Caco-2 (cell line): ENCODE measurements around the gene TMC1. TPM values are rescaled to one million over a fixed set of nuclear protein-coding genes. Genes with fewer than 3 reads are reported as not detected.

Source experiments
- BruUV-seq: library from RNA; stranded (reverse); fragments of 400-500 nt; replicated peaks from 2 replicates; lab custom pipeline; 2021; lab: Mats Ljungman, UMichigan
- CTCF ChIA-PET: fragments of 300-600 bp; sonication (Branson Sonifier 250); formaldehyde crosslinking; loops from one replicate; lab custom pipeline; 2022; ENCODE audit warnings: antibody characterized with exemption; lab: Charles Lee
- POLR2A ChIA-PET: fragments of 300-600 bp; sonication (Branson Sonifier 250); formaldehyde crosslinking; loops from one replicate; lab custom pipeline; 2022; ENCODE audit warnings: antibody characterized with exemption; lab: Charles Lee
- DNase-seq, 2 experiments: peaks; one replicate each; pipeline versions ENCODE4 v3.0.0 to v3.0.0-alpha.2; 2020 to 2022
- H3K27me3 ChIP-seq: replicated peaks from 2 replicates; pipeline ENCODE4 v1.6.0; 2011; ENCODE audit warnings: low read length; ENCODE audit not compliant: control insufficient read depth, insufficient read depth
- H3K36me3 ChIP-seq: 2 replicates; pipeline ENCODE4 v1.5.1; 2011; ENCODE audit warnings: low read length; ENCODE audit not compliant: control insufficient read depth, insufficient read depth
- H3K4me1 ChIP-seq: fragments of 250-450 bp; sonication (Bioruptor Pico); 2 replicates; pipeline ENCODE4 v1.5.1; 2020; ENCODE audit warnings: mild to moderate bottlenecking
- H3K4me3 ChIP-seq: 2 replicates; pipeline ENCODE4 v1.5.1; 2011; ENCODE audit warnings: low read depth, mild to moderate bottlenecking, control low read depth, low read length
- H3K9me3 ChIP-seq: fragments of 250-450 bp; sonication (Bioruptor Pico); 2 replicates; pipeline ENCODE4 v1.5.1; 2020; ENCODE audit warnings: mild to moderate bottlenecking, moderate library complexity
- H3K27ac Mint-ChIP-seq: one replicate; pipeline ENCODE4 v1.8.0; 2022; ENCODE audit warnings: mixed read lengths; ENCODE audit not compliant: unreplicated experiment
- H3K27me3 Mint-ChIP-seq: one replicate; pipeline ENCODE4 v1.8.0; 2022; ENCODE audit warnings: mixed read lengths; ENCODE audit not compliant: insufficient read depth, unreplicated experiment
- H3K36me3 Mint-ChIP-seq: one replicate; pipeline ENCODE4 v1.8.0; 2022; ENCODE audit warnings: mild to moderate bottlenecking, mixed read lengths; ENCODE audit not compliant: insufficient read depth, unreplicated experiment
- H3K4me1 Mint-ChIP-seq: one replicate; pipeline ENCODE4 v1.8.0; 2022; ENCODE audit warnings: low read depth, mixed read lengths; ENCODE audit not compliant: unreplicated experiment
- H3K4me3 Mint-ChIP-seq: one replicate; pipeline ENCODE4 v1.8.0; 2022; ENCODE audit warnings: mild to moderate bottlenecking, moderate library complexity, mixed read lengths; ENCODE audit not compliant: unreplicated experiment
- H3K9me3 Mint-ChIP-seq: one replicate; pipeline ENCODE4 v1.8.0; 2022; ENCODE audit warnings: mixed read lengths; ENCODE audit not compliant: unreplicated experiment
- intact Hi-C: fragments of 100-400 bp; cut with micrococcal nuclease; formaldehyde crosslinking; loops from one replicate; pipeline ENCODE4 v1.10.0; 2022; ENCODE audit not compliant: unreplicated experiment
- total RNA-seq: library from RNA; stranded (reverse); gene quantifications from 2 replicates; pipeline ENCODE4 v1.2.3, GENCODE V29; 2022
- TF ChIP-seq, protein P1 (sequence below), 2 experiments: fragments of 200-600 bp in 1 of 2; IDR thresholded peaks; 1 replicate in 1 of 2; 2 replicates in 1 of 2; pipeline versions ENCODE4 v1.5.1 to v1.8.0; 2011 to 2022; ENCODE audit warnings: antibody characterized with exemption in 1 of 2, control low read depth in 1 of 2, inconsistent platforms in 1 of 2, low read depth in 1 of 2, low read length in 1 of 2, mild to moderate bottlenecking in 1 of 2, moderate library complexity in 1 of 2; ENCODE audit not compliant: insufficient read depth in 1 of 2, severe bottlenecking in 1 of 2, unreplicated experiment in 1 of 2

Gene TMC1
- total RNA-seq, 1 experiment from 2014 or later: not detected

DNA sequence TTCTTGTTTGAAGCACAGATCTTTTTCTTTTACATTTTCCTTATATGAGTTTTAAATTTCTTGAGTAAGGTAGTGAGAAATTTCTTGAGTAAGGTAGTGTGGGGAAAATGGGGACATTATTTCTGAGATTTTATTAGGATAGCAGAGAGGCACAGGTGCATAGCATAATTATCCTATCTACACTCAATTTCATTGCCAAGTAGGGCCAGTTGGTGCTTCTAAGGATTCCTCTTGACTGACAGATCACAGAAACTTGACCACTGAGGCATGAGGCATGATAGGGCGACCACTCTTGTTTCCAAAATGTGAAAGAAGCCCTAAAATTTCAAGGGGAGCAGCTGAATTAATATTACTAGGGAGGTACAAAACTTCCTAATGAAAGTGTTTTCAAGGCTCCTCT lies 31.4 kb upstream of the TMC1 start:
- H3K4me1 ChIP-seq: no peaks in the 10 kb centered on the region
- no peak overlapping the region for H3K4me3 ChIP-seq
- Mint-ChIP-seq H3K4me3 (no peak overlapping the region), H3K36me3 (no peaks in the 10 kb centered on the region), H3K27ac (no peak overlapping the region), H3K4me1 (no peaks in the 10 kb centered on the region), H3K9me3 (no peaks in the 10 kb centered on the region), H3K27me3 (no peaks in the 10 kb centered on the region)
- ChIA-PET POLR2A (no interaction called here), CTCF (no interaction called here)
- no peak for DNase-seq
- H3K27me3 ChIP-seq: no peaks in the 10 kb centered on the region
- no TSS peak for BruUV-seq
- TF ChIP-seq, protein P1, sequence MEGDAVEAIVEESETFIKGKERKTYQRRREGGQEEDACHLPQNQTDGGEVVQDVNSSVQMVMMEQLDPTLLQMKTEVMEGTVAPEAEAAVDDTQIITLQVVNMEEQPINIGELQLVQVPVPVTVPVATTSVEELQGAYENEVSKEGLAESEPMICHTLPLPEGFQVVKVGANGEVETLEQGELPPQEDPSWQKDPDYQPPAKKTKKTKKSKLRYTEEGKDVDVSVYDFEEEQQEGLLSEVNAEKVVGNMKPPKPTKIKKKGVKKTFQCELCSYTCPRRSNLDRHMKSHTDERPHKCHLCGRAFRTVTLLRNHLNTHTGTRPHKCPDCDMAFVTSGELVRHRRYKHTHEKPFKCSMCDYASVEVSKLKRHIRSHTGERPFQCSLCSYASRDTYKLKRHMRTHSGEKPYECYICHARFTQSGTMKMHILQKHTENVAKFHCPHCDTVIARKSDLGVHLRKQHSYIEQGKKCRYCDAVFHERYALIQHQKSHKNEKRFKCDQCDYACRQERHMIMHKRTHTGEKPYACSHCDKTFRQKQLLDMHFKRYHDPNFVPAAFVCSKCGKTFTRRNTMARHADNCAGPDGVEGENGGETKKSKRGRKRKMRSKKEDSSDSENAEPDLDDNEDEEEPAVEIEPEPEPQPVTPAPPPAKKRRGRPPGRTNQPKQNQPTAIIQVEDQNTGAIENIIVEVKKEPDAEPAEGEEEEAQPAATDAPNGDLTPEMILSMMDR (IDR thresholded peaks at IDR 0.05; ENCODE audit: insufficient read depth in 1 of 2, low read depth in 1 of 2, low read length in 1 of 2, severe bottlenecking in 1 of 2, unreplicated experiment in 1 of 2): no peak
- H3K36me3 ChIP-seq: no peaks in the 10 kb centered on the region
- intact Hi-C loops: no loop called here
- no peaks in the 10 kb centered on the region for H3K9me3 ChIP-seq

DNA sequence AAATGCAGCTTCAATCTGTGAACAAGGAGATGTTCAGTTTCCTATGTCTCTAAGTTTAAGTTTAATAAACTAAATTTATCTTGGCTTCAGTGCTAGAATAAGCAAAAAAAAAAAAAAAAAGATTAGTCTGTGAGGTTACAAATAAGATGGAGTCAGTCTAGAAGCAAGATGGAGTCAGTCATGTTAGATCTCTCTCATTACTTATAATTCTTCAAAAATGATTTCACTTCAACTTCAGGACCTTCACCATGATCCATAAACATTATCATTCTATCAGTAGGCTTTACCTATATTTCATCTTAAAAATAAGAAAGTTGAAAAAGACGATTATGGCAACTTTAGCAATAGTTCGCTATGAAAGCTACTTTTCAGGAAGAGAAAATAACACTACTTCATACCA lies 30.2 kb upstream of the TMC1 start:
- no peaks in the 10 kb centered on the region for H3K4me1 ChIP-seq
- H3K4me3 Mint-ChIP-seq: no peak overlapping the region
- no peaks in the 10 kb centered on the region for H3K36me3 ChIP-seq
- ChIA-PET POLR2A (no interaction called here), CTCF (no interaction called here)
- DNase-seq: no peak
- intact Hi-C loops: no loop called here
- H3K4me1 Mint-ChIP-seq: no peaks in the 10 kb centered on the region
- H3K27me3 ChIP-seq: no peaks in the 10 kb centered on the region
- no peak overlapping the region for H3K27ac Mint-ChIP-seq
- TF ChIP-seq, protein P1 (IDR thresholded peaks at IDR 0.05; ENCODE audit: insufficient read depth in 1 of 2, low read depth in 1 of 2, low read length in 1 of 2, severe bottlenecking in 1 of 2, unreplicated experiment in 1 of 2): no peak
- H3K4me3 ChIP-seq: no peak overlapping the region
- no peaks in the 10 kb centered on the region for H3K9me3 ChIP-seq
- H3K9me3 Mint-ChIP-seq: no peaks in the 10 kb centered on the region
- BruUV-seq: no TSS peak
- no peaks in the 10 kb centered on the region for H3K27me3 Mint-ChIP-seq
- H3K36me3 Mint-ChIP-seq: no peaks in the 10 kb centered on the region

DNA sequence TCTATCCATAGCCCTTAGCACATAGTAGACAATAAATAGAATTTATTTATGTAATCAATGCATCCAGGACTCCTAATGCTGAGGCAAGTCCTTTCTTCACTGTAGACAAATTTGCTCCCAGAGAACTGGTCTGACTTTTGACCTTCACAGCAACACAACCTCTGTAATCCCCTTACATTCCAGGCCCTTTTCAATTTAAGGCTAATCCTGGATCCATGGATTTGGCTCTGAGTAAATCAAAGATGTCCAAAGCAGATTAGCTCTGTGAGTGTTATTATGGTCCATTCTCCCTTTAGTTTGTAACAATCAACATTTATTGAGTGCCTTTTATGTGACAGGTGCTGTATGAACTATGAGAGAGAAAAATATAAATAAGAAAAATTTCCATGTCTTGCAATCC lies 27.4 kb upstream of the TMC1 start:
- ChIA-PET CTCF (no interaction called here), POLR2A (no interaction called here)
- H3K9me3 Mint-ChIP-seq: no peaks in the 10 kb centered on the region
- Histone ChIP-seq H3K4me3 (no peak overlapping the region), H3K4me1 (no peaks in the 10 kb centered on the region), H3K27me3 (no peaks in the 10 kb centered on the region), H3K36me3 (no peaks in the 10 kb centered on the region), H3K9me3 (no peaks in the 10 kb centered on the region)
- no peak overlapping the region for H3K27ac Mint-ChIP-seq
- no peak overlapping the region for H3K4me3 Mint-ChIP-seq
- BruUV-seq: no TSS peak
- no peaks in the 10 kb centered on the region for H3K4me1 Mint-ChIP-seq
- DNase-seq: no peak
- intact Hi-C loops: no loop called here
- no peaks in the 10 kb centered on the region for H3K27me3 Mint-ChIP-seq
- no peaks in the 10 kb centered on the region for H3K36me3 Mint-ChIP-seq
- TF ChIP-seq, protein P1 (IDR thresholded peaks at IDR 0.05; ENCODE audit: insufficient read depth in 1 of 2, low read depth in 1 of 2, low read length in 1 of 2, severe bottlenecking in 1 of 2, unreplicated experiment in 1 of 2): no peak
